Erythroblast (primary cell): ENCODE results near the gene SNRNP70.

Experiments used
- GATA1 ChIP-seq: IDR thresholded peaks from 2 replicates; pipeline ENCODE4 v1.6.1; 2011; ENCODE audit warnings: low read depth, mild to moderate bottlenecking, control low read depth, low read length, moderate library complexity
- POLR2A ChIP-seq: IDR thresholded peaks from 2 replicates; pipeline ENCODE4 v1.6.1; 2011; ENCODE audit warnings: mild to moderate bottlenecking, low read length

- TF ChIP-seq POLR2A (no peak), GATA1 (no peak)
These were observed 4.0 kb upstream of the SNRNP70 start for GRCh38 chr19:49081273-49081672.
